Measurements from ENCODE around the gene PNPLA5.

DNA sequence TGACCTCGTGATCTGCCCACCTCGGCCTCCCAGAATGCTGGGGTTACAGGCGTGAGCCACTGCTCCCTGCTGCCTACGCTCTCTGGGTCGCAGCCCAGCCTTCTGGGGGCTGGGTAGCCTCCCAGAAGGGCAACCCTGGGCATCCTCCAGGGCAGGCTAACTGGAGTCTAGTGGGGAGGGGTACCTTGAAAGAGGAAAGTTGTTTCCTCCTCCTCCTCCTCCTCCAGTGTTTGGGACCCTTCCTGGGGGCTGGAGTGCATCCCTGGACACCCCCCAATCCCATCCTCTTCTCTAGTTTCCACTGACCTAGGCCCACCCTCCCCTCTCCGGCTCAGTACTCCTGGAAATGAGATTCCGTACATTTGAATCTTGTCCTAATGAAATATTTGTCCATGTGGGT, 33.1 kb upstream of the PNPLA5 start:
- TF ChIP-seq, protein P1, sequence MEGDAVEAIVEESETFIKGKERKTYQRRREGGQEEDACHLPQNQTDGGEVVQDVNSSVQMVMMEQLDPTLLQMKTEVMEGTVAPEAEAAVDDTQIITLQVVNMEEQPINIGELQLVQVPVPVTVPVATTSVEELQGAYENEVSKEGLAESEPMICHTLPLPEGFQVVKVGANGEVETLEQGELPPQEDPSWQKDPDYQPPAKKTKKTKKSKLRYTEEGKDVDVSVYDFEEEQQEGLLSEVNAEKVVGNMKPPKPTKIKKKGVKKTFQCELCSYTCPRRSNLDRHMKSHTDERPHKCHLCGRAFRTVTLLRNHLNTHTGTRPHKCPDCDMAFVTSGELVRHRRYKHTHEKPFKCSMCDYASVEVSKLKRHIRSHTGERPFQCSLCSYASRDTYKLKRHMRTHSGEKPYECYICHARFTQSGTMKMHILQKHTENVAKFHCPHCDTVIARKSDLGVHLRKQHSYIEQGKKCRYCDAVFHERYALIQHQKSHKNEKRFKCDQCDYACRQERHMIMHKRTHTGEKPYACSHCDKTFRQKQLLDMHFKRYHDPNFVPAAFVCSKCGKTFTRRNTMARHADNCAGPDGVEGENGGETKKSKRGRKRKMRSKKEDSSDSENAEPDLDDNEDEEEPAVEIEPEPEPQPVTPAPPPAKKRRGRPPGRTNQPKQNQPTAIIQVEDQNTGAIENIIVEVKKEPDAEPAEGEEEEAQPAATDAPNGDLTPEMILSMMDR (IDR thresholded peaks at IDR 0.05; ENCODE audit: insufficient read depth, low read length, poor library complexity, severe bottlenecking), result no peak
- no peak for TF ChIP-seq EZH2phosphoT487 (conservative IDR thresholded peaks at IDR 0.05; ENCODE audit: low read length)
